Measurements from ENCODE around the gene PARD3.

DNA sequence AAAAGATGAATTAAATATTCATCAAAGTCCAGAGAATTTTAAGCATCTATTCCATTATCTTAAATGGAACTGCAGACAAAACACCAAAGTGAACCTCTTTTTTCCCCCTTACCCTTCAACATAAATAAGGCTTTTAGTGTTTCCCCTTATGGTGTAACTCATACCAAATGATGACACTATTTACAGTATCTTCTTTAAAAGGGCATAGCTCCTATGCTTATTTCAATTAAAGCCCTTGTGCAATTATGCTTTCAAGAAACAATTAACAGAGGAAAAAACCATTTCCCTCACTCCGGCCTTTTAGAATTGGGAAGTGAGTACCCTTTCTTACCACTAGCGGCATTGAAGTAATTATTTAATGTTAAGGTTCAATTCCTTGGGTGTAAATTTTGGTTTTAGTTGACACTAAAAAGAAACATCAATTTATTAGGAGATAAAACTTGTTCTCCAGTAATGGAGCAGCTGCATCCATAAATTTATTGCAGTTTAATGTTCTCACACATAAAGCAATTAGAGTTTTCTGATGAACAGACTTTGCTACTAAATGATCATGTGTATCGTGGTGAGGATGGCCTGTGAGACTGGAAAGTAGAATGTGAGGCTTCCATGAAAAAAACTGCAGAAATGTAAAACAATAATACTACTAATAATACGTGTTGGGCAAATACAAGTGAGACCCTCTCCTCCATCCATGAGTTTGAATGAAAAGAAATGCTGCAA is 661.3 kb downstream of the PARD3 start:
- TF ChIP-seq CTCF (conservative IDR thresholded peaks at IDR 0.05; ENCODE audit: low read length) (no peak), EZH2phosphoT487 (IDR thresholded peaks at IDR 0.05; ENCODE audit: borderline replicate concordance) (no peak)

All from Loucy (cell line).